DND-41 (cell line): Measurements from ENCODE around the gene BATF.

Experiments
- ATAC-seq: fragments of 200-7000 bp; cut with Tn5 transposase; 3 replicates; pipeline ENCODE4 v1.9.1; 2021; ENCODE audit warnings: low read depth; ENCODE audit not compliant: insufficient read depth
- DNase-seq: peaks from one replicate; pipeline ENCODE4 v3.0.0-alpha.2; 2020
- H2AFZ ChIP-seq: 2 replicates; pipeline ENCODE4 v1.6.0; 2012; ENCODE audit warnings: low read depth, low read length
- H3K27ac ChIP-seq: 2 replicates; pipeline ENCODE4 v1.5.1; 2012; ENCODE audit warnings: low read length, inconsistent platforms
- H3K27me3 ChIP-seq: fragments of 200-600 bp; sonication (generic); 2 replicates; pipeline ENCODE4 v1.6.0; 2012; ENCODE audit warnings: low read length, mild to moderate bottlenecking, inconsistent platforms; ENCODE audit not compliant: insufficient read depth, poor library complexity
- H3K36me3 ChIP-seq: 2 replicates; pipeline ENCODE4 v1.5.1; 2012; ENCODE audit warnings: low read length, inconsistent platforms; ENCODE audit not compliant: insufficient read depth
- H3K4me1 ChIP-seq: 2 replicates; pipeline ENCODE4 v1.5.1; 2012; ENCODE audit warnings: mild to moderate bottlenecking, low read length; ENCODE audit not compliant: insufficient read depth
- H3K4me2 ChIP-seq: 2 replicates; pipeline ENCODE4 v1.6.0; 2012; ENCODE audit warnings: mild to moderate bottlenecking, moderate library complexity, low read length, inconsistent platforms; ENCODE audit not compliant: insufficient read depth
- H3K4me3 ChIP-seq, 2 experiments: fragments of 200-600 bp in 1 of 2; shearing (Covaris generic) in 1 of 2; 2 replicates each; pipeline ENCODE4 v1.5.1; 2012 to 2016; ENCODE audit warnings: inconsistent platforms in 2 of 2, low read length in 2 of 2, mild to moderate bottlenecking in 2 of 2, low read depth in 1 of 2, moderate library complexity in 1 of 2
- H3K79me2 ChIP-seq: 2 replicates; pipeline ENCODE4 v1.6.0; 2012; ENCODE audit warnings: low read length, inconsistent platforms; ENCODE audit not compliant: insufficient read depth
- H3K9ac ChIP-seq: 2 replicates; pipeline ENCODE4 v1.6.0; 2012; ENCODE audit warnings: low read depth, mild to moderate bottlenecking, inconsistent platforms, low read length, moderate library complexity
- H3K9me3 ChIP-seq: 2 replicates; pipeline ENCODE4 v1.5.1; 2012; ENCODE audit warnings: low read length, moderate library complexity, mild to moderate bottlenecking, inconsistent platforms; ENCODE audit not compliant: insufficient read depth, severe bottlenecking
- H4K20me1 ChIP-seq: 2 replicates; pipeline ENCODE4 v1.6.0; 2012; ENCODE audit warnings: low read length; ENCODE audit not compliant: insufficient read depth
- EZH2 ChIP-seq: IDR thresholded peaks from 3 replicates; pipeline ENCODE4 v1.6.1; 2012; ENCODE audit warnings: borderline replicate concordance, low read depth, mild to moderate bottlenecking, moderate library complexity, low read length, inconsistent platforms; ENCODE audit not compliant: severe bottlenecking
- TF ChIP-seq, protein P1 (sequence below): IDR thresholded peaks from 2 replicates; pipeline ENCODE4 v1.5.1; 2012; ENCODE audit warnings: borderline replicate concordance, low read length, moderate library complexity, mild to moderate bottlenecking; ENCODE audit not compliant: poor library complexity, severe bottlenecking; ENCODE audit errors: extremely low read depth

Gene BATF

DNA sequence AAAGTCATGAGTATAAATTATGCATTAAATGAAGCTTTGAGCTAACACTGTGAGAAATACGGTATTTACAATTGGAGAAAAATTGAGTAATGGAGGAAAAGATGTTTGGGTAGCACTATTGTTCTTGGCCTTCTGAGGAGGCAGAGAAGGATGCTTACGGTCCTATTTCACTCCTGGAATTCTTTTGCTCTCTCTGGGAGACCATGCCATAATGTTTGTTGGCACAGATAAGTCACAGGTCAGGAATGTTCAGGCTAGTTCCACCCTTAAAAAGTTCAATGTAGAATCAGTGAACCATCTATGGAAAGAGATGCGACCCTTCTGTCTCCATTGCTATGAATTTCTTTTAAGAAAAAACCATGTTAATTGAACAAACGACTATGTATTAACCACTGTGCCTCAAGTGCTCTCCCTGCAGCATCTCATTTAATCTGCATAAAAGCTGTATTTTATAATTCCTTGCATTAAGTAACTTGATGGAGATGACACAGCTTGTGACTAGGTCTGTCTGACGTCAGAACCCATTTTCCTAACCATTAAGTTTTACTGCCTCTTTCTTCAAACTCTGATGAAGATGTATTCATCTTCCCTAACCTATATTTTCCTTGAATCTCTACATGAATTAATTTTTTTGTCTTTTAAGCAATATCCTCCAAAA, 9.5 kb downstream of the BATF start:
- Histone ChIP-seq H3K4me3 (no peak overlapping the region), H3K27me3 (no peaks in the 10 kb centered on the region), H3K79me2 (no peaks in the 10 kb centered on the region), H3K4me1 (no peaks in the 10 kb centered on the region), H3K27ac (no peak overlapping the region), H3K4me2 (no peak overlapping the region), H2AFZ (no peak overlapping the region), H4K20me1 (no peaks in the 10 kb centered on the region), H3K9me3 (no peaks in the 10 kb centered on the region), H3K9ac (no peak overlapping the region), H3K36me3 (no peaks in the 10 kb centered on the region)
- no peak for DNase-seq
- no peak for ATAC-seq
- TF ChIP-seq, protein P1, sequence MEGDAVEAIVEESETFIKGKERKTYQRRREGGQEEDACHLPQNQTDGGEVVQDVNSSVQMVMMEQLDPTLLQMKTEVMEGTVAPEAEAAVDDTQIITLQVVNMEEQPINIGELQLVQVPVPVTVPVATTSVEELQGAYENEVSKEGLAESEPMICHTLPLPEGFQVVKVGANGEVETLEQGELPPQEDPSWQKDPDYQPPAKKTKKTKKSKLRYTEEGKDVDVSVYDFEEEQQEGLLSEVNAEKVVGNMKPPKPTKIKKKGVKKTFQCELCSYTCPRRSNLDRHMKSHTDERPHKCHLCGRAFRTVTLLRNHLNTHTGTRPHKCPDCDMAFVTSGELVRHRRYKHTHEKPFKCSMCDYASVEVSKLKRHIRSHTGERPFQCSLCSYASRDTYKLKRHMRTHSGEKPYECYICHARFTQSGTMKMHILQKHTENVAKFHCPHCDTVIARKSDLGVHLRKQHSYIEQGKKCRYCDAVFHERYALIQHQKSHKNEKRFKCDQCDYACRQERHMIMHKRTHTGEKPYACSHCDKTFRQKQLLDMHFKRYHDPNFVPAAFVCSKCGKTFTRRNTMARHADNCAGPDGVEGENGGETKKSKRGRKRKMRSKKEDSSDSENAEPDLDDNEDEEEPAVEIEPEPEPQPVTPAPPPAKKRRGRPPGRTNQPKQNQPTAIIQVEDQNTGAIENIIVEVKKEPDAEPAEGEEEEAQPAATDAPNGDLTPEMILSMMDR = no peak
- TF ChIP-seq EZH2 = no peak

DNA sequence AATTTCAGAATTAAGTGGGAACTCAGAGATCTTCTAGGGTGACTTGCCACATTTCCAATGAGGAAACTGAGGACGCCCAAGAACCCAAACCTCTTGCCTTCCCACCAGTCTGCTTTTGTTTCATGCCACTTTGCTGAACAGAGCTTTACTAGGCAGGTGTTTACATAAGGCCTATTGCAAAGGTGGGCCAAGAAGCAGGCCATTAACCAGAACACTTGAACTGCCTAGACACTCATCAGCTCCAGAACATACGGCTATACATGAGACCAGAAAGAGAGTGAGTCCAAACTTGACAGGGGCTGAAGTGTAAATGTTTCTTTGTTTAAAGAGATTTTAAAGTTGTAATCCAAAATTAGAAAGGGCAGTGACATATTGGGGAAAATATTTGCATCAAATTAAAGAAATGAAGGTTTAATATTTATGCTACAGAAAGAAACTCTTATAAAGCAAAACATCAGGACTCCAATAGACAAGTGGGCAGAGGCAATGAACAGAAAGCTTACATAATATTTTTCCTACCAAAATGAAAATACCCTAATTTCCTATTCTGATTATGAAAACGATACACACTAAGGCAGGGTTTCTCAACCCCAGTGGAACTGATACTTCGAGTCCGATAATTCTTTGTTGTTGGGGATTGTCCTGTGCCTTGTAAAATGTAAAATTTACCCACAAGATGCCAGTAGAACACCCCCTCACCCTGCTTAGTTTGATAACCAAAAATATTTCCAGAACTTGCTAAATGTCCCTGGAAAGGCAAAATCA, 11.7 kb downstream of the BATF start:
- H3K27ac ChIP-seq = no peak overlapping the region
- no peaks in the 10 kb centered on the region for H4K20me1 ChIP-seq
- H3K4me2 ChIP-seq = no peak overlapping the region
- H3K79me2 ChIP-seq = no peaks in the 10 kb centered on the region
- no peak overlapping the region for H3K4me3 ChIP-seq
- no peaks in the 10 kb centered on the region for H3K27me3 ChIP-seq
- H3K9ac ChIP-seq = no peak overlapping the region
- no peaks in the 10 kb centered on the region for H3K4me1 ChIP-seq
- no peaks in the 10 kb centered on the region for H3K36me3 ChIP-seq
- ATAC-seq (no peak), DNase-seq (no peak)
- no peak overlapping the region for H2AFZ ChIP-seq
- TF ChIP-seq, protein P1 = no peak
- no peak for TF ChIP-seq EZH2
- H3K9me3 ChIP-seq = no peaks in the 10 kb centered on the region

DNA sequence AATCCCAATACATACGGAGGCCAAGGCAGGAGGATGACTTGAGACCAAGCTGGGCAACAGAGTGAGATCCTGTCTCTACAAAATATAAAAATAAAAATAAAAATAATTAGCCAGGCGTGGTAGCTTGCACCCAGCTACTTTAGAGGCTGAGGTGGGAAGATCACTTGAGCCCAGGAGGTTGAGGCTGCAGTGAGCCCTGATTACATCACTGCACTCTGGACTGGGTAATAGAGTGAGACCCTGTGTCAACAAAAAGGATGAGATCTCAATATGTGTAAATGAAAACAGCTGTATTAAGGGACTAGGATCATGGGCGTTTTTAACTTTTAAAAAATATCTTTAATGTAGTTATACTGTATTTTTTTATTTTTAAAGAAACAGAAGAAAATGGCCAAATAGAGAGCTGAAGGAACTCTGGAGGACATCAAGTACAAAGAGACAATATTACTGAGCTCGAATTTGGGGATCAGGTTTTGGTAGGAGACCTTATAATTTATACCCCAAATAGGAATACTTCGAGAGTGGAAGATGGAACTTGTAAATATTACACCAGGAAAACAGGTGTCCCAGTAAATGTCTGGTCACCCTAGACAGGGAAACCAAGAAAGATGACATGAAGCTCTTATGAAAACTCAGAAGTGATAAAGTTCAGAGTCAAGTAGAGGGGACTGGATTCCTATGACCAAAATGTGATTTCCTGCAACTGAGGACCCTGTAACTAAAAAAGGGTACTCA, 13.1 kb downstream of the BATF start:
- no peaks in the 10 kb centered on the region for H3K4me1 ChIP-seq
- DNase-seq (no peak), ATAC-seq (no peak)
- no peak overlapping the region for H3K27ac ChIP-seq
- H3K9me3 ChIP-seq = no peaks in the 10 kb centered on the region
- no peak overlapping the region for H3K4me2 ChIP-seq
- no peaks in the 10 kb centered on the region for H3K27me3 ChIP-seq
- no peaks in the 10 kb centered on the region for H3K36me3 ChIP-seq
- H3K4me3 ChIP-seq = no peak overlapping the region
- H3K79me2 ChIP-seq = no peaks in the 10 kb centered on the region
- H3K9ac ChIP-seq = no peak overlapping the region
- H2AFZ ChIP-seq = no peak overlapping the region
- TF ChIP-seq, protein P1 = no peak
- no peak for TF ChIP-seq EZH2
- no peaks in the 10 kb centered on the region for H4K20me1 ChIP-seq
